GM12801 (cell line): Measurements from ENCODE around the gene CCDC142.

Source experiments
- CTCF ChIP-seq: IDR thresholded peaks from one replicate; pipeline ENCODE4 v1.5.1; 2011; ENCODE audit warnings: control low read depth; ENCODE audit not compliant: insufficient read length; ENCODE audit errors: extremely low read depth

The CCDC142 gene

DNA sequence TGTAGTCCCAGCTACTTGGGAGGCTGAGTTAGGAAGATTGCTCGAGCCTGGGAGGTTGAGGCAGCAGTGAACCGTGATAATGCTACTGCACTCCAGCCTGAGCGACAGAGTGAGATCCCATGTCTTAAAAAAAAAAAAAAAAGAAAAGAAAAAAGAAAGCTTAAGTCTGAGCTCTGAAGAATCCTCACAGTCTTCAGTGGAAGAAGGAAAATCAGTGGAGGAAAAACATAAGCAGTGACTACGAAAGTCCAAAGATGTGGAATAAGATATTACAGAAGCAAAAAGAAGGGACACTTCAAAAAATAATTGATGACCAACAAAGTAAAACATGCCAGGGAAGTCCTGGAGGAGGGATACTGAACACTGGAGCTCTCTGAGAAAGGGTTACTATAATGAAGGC lies 27.5 kb upstream of the CCDC142 start:
- no peak for TF ChIP-seq CTCF

DNA sequence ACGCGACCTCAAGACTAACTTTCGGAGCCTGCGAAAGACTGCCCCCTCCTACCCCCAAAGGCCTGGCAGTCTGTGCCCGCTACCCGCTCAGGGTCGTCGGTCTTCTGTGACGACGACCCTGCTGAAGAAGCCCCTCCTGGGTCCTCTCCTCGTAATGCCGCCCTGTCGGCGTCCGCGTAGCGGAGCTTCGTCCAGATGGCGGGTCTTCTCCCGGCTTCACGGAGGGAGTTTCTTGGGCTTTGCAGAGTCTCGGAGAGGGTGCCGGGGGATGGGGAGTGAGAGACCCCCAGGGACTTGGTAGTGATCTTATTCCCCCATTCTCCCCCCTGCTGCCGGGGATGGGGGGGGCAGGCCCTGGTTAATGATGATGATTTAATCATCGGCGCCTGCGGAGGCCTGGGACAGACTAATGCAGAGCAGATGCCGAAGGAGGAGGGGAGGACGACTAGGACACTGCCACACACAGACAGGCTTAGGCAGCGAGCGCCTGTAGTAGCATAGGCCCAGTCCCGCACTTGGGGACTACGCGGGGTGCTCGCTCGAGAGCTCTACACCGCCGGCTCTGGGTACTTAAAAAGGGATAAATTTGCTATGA lies 25.2 kb upstream of the CCDC142 start:
- TF ChIP-seq CTCF, result no peak

DNA sequence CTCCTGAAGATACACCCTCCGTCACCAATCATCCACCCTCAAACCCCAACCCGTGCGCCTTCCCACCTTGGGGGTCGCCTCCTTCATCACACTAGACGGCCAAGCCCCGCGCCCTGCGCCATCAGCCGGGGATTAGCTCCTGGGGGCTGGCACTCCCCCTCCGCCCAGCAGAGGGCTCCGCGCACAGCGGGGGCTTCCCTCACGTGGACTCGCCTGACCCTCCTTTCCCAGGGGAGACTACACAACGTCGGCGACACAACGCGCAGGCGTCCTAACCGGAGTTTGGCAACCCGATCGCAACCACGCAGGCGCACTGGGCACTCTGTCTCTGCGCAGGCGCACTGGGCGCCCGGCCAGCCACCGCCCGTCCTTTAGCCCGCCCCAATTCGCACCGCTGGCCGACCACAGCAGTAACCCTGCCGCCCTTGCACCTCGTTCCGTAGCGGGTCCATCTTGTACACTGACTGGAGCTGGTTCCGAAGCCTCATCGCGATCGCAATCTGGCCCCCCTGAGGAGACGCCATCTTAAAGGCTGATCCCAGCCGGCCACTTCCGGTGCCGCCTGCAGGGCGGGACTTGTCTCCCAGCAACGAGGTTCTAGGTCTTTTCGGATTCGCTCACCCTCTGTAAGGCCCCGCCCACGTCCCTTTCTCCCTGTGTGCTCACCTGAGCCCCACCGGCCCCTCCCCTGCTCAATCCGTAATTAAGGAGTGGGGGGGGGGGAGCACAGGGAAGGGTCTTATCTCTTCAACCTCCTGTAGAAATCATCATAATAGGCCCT lies 24.5 kb upstream of the CCDC142 start, which contains the start of gene PCGF1:
PCGF1 (minus strand) TSS at position 551 of the 781 bp plus-strand sequence; CDS start at position 524, 27 bp downstream.
- no peak for TF ChIP-seq CTCF

GRCh38 chr2:74505448-74506246 lies 22.8 kb upstream of the CCDC142 start:
- no peak for TF ChIP-seq CTCF

- no peak for TF ChIP-seq CTCF
These were observed 21.8 kb upstream of the CCDC142 start for GRCh38 chr2:74504591-74504990.

GRCh38 chr2:74503506-74504475 lies 21.0 kb upstream of the CCDC142 start:
- no peak for TF ChIP-seq CTCF
